Activated naive CD8-positive, alpha-beta T cell treated with anti-CD3 and anti-CD28 coated beads for 36 hours (primary cell): ENCODE measurements around the gene CNNM2. TPM values are rescaled to one million over a fixed set of nuclear protein-coding genes. Genes with fewer than 3 reads are reported as not detected.

ENCODE experiments used
- DNase-seq: peaks from one replicate; pipeline ENCODE4 v3.0.0; 2021
- H3K27ac Mint-ChIP-seq: one replicate; pipeline ENCODE4 v1.8.0; 2022; ENCODE audit warnings: mild to moderate bottlenecking, moderate library complexity, mixed read lengths
- H3K27me3 Mint-ChIP-seq: one replicate; pipeline ENCODE4 v1.8.0; 2022; ENCODE audit warnings: mild to moderate bottlenecking, mixed read lengths
- H3K36me3 Mint-ChIP-seq: one replicate; pipeline ENCODE4 v1.8.0; 2021; ENCODE audit warnings: mild to moderate bottlenecking, mixed read lengths
- H3K4me1 Mint-ChIP-seq: one replicate; pipeline ENCODE4 v1.8.0; 2021; ENCODE audit warnings: mixed read lengths
- H3K4me3 Mint-ChIP-seq: one replicate; pipeline ENCODE4 v1.8.0; 2022; ENCODE audit warnings: mild to moderate bottlenecking, moderate library complexity, mixed read lengths
- H3K9me3 Mint-ChIP-seq: one replicate; pipeline ENCODE4 v1.8.0; 2022; ENCODE audit warnings: mixed read lengths
- total RNA-seq, 2 experiments: library from RNA; stranded (reverse); gene quantifications; one replicate each; pipeline ENCODE4 v1.2.3, GENCODE V29; 2021

Gene CNNM2
- total RNA-seq, 2 experiments from 2014 or later: 4.0 to 4.5 TPM

DNA sequence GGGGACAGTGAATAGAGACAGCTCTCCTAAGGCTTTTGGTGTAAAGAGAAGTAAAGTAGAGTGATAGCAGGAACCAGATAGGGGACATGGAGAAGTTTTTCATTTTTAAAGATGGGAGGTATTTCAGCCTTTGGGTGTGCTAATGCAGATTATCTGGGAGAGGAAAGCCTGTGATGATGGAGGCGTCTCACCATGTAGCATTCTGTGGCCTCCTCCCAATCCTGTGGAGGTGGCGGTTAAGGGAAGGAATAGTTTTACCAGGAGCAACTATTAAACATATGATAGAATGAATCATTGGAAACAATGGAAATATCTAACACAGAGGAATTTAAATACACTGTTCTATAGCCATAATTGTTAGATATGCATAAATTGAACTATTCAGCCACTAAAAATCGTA is 101.3 kb downstream of the CNNM2 start:
- no peaks in the 10 kb centered on the region for H3K9me3 Mint-ChIP-seq
- H3K27ac Mint-ChIP-seq: no peak overlapping the region
- no peaks in the 10 kb centered on the region for H3K36me3 Mint-ChIP-seq
- DNase-seq: no peak
- H3K4me1 Mint-ChIP-seq: no peaks in the 10 kb centered on the region
- H3K4me3 Mint-ChIP-seq: no peak overlapping the region
- H3K27me3 Mint-ChIP-seq: no peaks in the 10 kb centered on the region

DNA sequence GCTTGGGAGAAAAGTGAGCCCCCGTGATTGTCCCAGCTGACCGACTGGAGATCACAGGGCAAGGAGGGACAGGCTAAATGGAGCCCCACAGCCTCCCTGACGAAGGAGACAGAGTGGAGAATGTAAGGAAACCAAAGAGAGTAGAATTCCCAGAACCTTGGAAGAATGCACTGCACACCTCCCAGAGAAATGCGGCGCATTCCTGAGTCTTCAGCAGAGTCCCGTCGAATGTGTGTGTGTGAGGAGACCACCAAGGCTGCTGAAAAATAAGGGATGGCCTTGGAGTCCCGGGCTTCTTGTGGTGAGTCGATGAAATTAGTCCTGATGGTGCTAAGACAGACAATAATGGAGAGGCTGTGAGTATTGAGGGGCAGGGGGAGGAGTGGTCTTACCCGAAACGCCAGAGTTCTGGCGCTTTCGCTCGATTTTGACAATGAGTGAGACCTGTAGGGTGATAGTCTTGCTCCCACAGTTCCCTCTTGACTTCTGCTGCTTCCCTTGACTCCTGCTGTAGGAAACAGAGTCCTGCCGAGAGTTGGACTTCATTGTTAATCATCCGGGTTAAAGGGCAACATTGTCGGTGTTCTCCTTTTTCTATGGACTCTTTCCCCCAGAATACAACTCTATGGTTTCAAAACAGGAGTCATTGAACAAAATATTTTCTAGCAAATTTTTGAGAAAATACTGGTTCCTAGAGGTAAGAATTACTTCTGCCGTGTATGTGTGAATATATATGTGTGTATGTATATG is 103.2 kb downstream of the CNNM2 start:
- H3K9me3 Mint-ChIP-seq: no peaks in the 10 kb centered on the region
- no peak overlapping the region for H3K4me3 Mint-ChIP-seq
- DNase-seq: no peak
- no peaks in the 10 kb centered on the region for H3K36me3 Mint-ChIP-seq
- H3K27ac Mint-ChIP-seq: no peak overlapping the region
- H3K4me1 Mint-ChIP-seq: no peaks in the 10 kb centered on the region
- no peaks in the 10 kb centered on the region for H3K27me3 Mint-ChIP-seq

DNA sequence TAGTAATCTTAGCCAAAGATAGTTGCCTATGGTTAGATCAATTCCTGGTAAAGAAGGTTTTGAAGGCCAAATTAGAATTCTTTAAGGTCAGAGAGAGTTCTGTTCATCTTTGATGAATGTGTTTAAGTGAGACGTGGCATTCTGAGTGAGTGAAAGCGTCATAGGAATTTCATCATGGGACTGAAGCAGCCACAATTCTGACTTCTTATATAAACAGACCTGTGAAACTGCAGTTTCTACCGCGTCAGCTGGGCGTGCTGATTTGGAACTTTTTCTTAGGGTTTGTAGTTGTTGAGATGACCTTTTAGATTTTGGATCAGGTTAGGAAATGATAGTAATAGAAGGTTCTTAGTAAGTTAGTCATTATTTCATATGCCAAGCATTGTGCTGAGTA is 103.8 kb downstream of the CNNM2 start:
- H3K36me3 Mint-ChIP-seq: no peaks in the 10 kb centered on the region
- H3K27ac Mint-ChIP-seq: no peak overlapping the region
- H3K9me3 Mint-ChIP-seq: no peaks in the 10 kb centered on the region
- no peak for DNase-seq
- H3K4me3 Mint-ChIP-seq: no peak overlapping the region
- no peaks in the 10 kb centered on the region for H3K27me3 Mint-ChIP-seq
- H3K4me1 Mint-ChIP-seq: no peaks in the 10 kb centered on the region

DNA sequence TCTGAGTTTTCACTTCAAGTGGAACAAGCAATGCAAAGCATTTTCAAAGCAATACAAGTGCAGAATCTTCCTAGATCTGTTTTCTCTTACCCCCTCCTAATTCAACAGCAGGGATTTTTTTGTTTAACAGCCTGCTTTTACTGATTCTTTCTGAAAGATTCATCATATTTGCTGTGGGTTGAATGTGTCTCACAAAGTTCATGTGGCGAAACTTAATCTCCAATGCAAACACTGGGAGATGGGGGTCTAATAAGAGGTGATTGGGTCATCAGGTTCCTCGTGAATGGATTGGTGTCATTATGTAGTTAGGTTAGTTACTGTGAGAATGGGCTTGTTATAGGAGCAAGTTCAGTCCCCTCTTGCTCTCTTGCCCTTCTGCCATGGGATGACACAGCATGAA is 107.6 kb downstream of the CNNM2 start:
- no peaks in the 10 kb centered on the region for H3K9me3 Mint-ChIP-seq
- H3K27me3 Mint-ChIP-seq: no peaks in the 10 kb centered on the region
- no peak overlapping the region for H3K4me3 Mint-ChIP-seq
- no peaks in the 10 kb centered on the region for H3K4me1 Mint-ChIP-seq
- no peak for DNase-seq
- no peaks in the 10 kb centered on the region for H3K36me3 Mint-ChIP-seq
- H3K27ac Mint-ChIP-seq: no peak overlapping the region

DNA sequence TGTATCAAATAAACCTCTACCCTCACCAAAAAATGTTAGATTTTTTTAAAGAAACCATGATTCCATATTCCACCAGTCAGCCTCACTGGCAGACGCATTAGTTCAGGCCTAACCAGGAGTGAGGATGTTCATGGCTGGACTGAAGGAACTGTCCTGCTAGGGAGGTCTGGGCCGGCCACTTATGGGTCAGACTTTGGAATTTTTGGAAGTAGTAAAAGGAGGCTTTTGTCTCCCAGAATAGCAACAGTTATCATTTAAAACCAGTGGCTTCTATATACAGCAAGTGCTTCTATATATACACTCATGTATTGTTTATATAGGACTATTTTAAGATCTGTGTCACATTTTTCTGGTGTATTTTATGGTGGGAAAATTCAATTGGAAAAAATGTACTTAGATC is 120.5 kb downstream of the CNNM2 start:
- DNase-seq: no peak
- Mint-ChIP-seq H3K4me3 (no peak overlapping the region), H3K9me3 (no peaks in the 10 kb centered on the region), H3K4me1 (no peaks in the 10 kb centered on the region), H3K36me3 (no peaks in the 10 kb centered on the region), H3K27ac (no peak overlapping the region), H3K27me3 (no peaks in the 10 kb centered on the region)

DNA sequence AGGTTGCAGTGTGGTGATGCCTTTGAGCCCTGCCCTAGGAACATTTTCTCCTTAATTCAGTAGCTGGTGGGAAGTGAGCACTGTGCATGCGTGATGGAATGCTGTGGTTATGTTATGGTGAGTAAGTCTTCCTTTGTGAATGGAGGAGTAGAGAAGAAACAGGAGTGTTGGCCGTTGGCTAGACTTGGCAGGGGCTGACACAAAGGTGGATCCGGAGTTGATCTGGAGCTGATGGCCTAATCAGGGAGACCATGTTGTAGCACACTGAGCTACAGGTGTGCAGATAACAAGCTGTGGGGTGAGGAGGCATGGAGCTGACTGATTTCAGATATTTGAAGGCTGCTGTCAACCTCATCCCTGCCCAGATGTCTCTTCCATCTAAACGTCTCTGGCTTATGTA is 122.3 kb downstream of the CNNM2 start:
- Mint-ChIP-seq H3K4me1 (no peaks in the 10 kb centered on the region), H3K36me3 (no peaks in the 10 kb centered on the region), H3K4me3 (no peak overlapping the region)

DNA sequence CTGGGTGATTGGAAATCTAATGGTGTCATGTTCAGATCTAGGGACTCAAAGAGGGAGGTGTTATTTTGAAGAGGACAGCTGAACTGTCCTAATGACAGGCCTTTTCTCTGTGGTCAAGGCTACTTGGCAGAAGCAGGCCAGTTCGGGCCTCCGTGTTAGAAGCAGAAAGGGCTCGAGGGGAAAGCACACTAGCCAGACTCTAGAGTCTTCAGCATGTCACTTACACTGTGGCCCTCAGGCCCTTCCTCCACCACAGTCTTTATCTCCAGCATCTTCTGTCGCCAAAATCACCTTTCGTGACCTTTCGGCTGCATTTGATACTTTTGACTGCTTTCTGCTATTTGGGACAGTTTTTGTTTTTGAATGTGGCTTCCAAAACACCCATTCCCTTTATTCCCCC is 123.3 kb downstream of the CNNM2 start:
- no peak overlapping the region for H3K4me3 Mint-ChIP-seq
- DNase-seq: no peak
- H3K9me3 Mint-ChIP-seq: no peaks in the 10 kb centered on the region
- no peak overlapping the region for H3K27ac Mint-ChIP-seq
- H3K4me1 Mint-ChIP-seq: no peaks in the 10 kb centered on the region
- no peaks in the 10 kb centered on the region for H3K27me3 Mint-ChIP-seq
- H3K36me3 Mint-ChIP-seq: no peaks in the 10 kb centered on the region

More for the DNA sequence above, 122.3 kb downstream of the CNNM2 start:
- no peaks in the 10 kb centered on the region for H3K9me3 Mint-ChIP-seq
- no peak for DNase-seq
- no peaks in the 10 kb centered on the region for H3K27me3 Mint-ChIP-seq
- H3K27ac Mint-ChIP-seq: no peak overlapping the region

DNA sequence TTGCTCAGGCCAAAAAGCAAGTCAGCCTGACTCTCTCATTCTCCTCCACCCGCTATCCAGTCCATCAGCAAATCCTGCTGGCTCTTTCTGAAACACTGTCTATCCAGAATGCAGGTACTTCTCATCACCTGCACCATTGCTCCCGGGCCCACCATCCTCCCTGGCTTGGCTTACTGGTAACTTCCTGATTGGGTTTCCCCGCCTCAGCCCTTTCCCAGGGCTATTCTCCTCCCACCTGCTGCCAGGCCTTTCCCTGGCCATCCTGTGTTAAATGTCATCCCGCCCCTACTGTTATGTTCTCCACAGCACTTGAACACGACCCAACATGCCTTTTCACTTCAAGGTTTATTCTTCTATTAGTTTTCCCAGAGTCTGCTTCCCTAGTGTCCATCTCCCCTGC is 124.0 kb downstream of the CNNM2 start:
- Mint-ChIP-seq H3K4me3 (no peak overlapping the region), H3K9me3 (no peaks in the 10 kb centered on the region), H3K27ac (no peak overlapping the region), H3K4me1 (no peaks in the 10 kb centered on the region), H3K27me3 (no peaks in the 10 kb centered on the region), H3K36me3 (no peaks in the 10 kb centered on the region)
- DNase-seq: no peak

DNA sequence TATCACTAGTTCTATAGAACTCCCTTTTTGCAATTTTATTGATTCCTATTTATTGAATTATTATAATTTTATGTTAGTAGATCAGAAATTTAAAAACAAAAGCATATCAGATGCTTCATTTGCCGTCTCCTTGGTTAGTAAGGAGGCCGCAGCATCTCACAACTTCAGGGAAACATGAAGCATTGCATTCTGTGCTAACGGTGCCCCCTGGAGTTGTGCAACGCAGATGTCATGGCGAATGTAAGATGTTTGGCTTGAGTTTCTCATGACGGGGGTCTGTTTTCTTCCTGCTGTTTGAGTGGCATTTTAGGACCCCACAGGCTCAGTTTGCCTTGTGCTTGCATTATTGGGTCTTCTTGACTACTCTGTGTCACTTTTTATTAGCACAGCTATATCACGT is 124.8 kb downstream of the CNNM2 start:
- DNase-seq: no peak
- no peaks in the 10 kb centered on the region for H3K36me3 Mint-ChIP-seq
- no peaks in the 10 kb centered on the region for H3K4me1 Mint-ChIP-seq
- H3K4me3 Mint-ChIP-seq: no peak overlapping the region
- H3K27ac Mint-ChIP-seq: no peak overlapping the region
- H3K9me3 Mint-ChIP-seq: no peaks in the 10 kb centered on the region
- no peaks in the 10 kb centered on the region for H3K27me3 Mint-ChIP-seq

DNA sequence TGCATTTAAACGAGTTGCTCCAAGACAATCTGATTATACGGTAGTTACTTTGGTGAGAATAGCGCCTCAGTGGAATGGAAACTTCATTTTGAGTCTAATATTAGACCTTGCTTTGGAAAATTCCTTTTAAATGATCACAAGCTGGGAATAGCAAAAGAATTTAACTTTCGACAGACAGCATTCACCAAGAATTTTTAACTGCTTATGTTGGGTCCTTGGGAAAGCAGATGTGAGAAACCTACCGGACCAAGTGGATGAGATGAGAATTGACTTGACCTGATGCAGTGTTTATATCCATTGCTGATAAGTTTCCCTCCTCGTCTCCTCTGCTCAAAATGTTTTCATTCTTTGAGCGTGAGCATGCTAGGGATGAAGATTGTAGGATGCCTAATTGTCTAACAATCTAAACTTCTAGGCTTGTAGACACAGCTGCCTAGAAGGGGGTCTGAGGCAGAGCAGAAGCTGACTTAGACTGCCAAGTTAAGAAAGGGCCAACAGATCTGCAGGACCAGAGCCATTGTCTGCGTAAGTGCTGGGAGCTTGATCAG is 126.9 kb downstream of the CNNM2 start:
- Mint-ChIP-seq H3K4me1 (no peaks in the 10 kb centered on the region), H3K36me3 (no peaks in the 10 kb centered on the region), H3K27ac (no peak overlapping the region), H3K27me3 (no peaks in the 10 kb centered on the region), H3K9me3 (no peaks in the 10 kb centered on the region), H3K4me3 (no peak overlapping the region)
- no peak for DNase-seq

DNA sequence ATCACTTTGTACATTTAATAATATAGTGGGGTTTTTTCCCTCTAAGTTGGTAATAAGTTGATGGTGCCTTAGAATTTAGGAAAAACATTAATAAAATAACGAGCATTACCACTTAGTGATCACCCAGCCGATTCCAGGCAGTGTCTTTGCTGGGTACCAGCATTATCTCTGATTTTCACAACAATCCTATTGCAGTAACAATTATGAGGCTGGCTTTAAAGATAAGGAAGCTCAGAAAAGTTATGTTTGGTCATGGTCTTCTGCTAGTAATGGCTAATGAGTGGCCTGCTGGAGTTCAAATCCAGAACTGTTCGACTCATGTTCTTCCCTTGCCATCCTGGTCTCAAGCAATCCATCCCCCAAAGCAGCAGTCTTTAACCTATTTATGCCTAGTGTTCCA is 127.9 kb downstream of the CNNM2 start:
- DNase-seq: no peak
- no peaks in the 10 kb centered on the region for H3K9me3 Mint-ChIP-seq
- no peaks in the 10 kb centered on the region for H3K4me1 Mint-ChIP-seq
- no peaks in the 10 kb centered on the region for H3K36me3 Mint-ChIP-seq
- H3K27ac Mint-ChIP-seq: no peak overlapping the region
- H3K27me3 Mint-ChIP-seq: no peaks in the 10 kb centered on the region
- no peak overlapping the region for H3K4me3 Mint-ChIP-seq

DNA sequence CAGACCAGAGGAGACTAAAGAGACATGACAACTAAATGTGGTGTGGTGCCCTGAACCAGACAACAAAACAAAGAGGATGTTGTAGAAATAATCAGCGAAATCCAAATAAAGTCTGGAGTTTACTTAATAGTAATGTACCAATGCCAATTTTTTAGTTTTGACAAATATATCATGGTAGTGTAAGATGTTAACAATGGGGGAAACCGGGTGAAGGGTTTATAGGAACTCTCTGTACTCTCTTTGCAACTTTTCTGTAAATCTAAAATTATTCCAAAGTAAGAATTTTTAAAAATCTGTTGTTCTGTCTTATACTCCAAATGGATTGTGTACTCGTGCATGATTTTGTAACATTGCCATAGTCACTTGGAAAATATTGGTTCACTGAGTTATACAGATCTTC is 129.3 kb downstream of the CNNM2 start:
- Mint-ChIP-seq H3K27me3 (no peaks in the 10 kb centered on the region), H3K36me3 (no peaks in the 10 kb centered on the region), H3K4me1 (no peaks in the 10 kb centered on the region), H3K9me3 (no peaks in the 10 kb centered on the region), H3K27ac (no peak overlapping the region), H3K4me3 (no peak overlapping the region)
- DNase-seq: no peak

DNA sequence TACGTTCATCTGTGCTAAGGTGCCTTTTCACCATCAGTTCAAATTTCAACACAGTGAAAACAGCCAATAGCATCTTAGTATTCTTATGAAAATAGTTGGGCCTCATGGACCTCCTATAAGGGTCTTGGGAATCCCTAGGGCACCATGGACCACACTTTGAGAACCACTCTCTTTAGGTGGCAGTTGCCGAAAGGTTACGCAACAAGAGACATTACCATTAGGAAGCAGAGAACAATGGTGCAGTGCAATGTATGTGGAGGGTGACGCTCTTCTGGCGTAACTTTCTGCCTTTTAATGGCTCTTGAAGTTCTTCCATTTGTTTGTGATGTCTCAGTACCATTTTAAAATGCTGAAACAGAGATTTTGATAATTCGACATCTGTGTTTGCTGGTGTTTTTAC is 131.1 kb downstream of the CNNM2 start:
- Mint-ChIP-seq H3K4me3 (no peak overlapping the region), H3K36me3 (no peaks in the 10 kb centered on the region), H3K4me1 (peaks cover 11% of the 10 kb centered on the region), H3K27ac (no peak overlapping the region), H3K27me3 (no peaks in the 10 kb centered on the region), H3K9me3 (no peaks in the 10 kb centered on the region)
- no peak for DNase-seq

DNA sequence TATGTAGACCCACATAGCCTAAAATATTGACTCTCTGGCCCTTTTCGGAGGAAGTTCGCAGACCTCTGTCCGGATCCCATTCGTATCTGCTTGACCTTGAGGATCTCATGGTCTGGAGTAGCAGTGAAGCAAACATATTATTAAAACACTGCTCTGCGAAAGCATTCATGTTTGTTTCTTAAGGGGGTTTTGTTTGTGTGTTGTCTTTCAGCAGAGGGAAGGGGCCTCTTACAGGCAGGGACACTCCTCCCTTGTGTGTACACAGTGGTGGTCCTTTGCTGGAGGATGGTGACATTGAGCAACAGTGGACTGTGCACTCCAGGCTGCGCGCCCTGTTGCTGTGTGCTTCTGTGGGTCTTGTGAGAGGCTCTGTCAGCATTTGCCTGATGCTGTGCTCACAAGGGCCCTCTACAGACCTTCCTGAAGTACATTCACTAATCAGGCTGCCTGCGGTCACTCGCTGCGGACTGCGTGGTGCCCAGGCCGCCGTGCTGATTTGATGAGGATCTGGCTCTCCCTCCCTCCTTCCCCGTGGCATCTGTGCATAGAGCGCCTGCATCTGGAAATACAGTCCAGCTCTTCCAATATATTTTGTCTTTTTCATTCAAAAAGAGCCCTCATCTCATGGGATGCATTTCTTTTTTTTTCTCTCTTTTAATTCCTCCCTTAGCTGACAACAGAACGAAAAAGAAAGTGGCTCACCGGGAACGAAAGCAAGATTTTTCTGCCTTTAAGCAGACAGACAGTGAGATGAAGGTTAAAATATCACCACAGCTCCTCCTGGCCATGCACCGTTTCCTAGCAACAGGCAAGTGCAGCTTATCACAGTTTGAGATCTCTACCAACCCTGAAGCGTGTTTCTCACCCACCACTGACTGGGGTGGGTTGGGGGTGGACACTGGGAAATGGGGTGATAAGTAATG is 135.8 kb downstream of the CNNM2 start:
- DNase-seq: peak; percentile 53
- peak overlapping the region; percentile 77 for H3K27ac Mint-ChIP-seq
- peak overlapping the region; percentile 77 for H3K4me3 Mint-ChIP-seq
- peaks cover 16% of the 10 kb centered on the region for H3K4me1 Mint-ChIP-seq
- no peaks in the 10 kb centered on the region for H3K27me3 Mint-ChIP-seq
- H3K9me3 Mint-ChIP-seq: no peaks in the 10 kb centered on the region
- H3K36me3 Mint-ChIP-seq: no peaks in the 10 kb centered on the region

DNA sequence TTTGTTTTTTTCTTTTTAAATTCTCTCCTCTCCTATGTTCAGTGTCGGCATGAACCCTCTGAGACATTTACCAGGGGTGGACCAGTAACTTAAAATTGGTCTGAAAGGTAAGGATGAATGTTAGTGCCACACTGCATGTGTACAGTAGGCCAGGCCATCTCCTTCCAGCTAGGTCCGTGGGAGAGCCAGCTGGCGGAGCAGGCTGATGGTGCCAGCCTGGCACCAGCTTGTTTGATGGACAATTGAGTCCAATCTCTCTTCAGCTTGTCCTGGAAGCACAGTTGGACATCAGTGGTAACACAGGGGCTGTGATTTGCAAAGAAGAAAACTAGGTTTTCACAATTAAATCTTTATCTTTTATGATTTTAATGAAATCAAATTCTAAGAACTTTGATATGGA is 136.5 kb downstream of the CNNM2 start:
- Mint-ChIP-seq H3K4me3 (peak overlapping the region; percentile 77), H3K36me3 (no peaks in the 10 kb centered on the region), H3K9me3 (no peaks in the 10 kb centered on the region), H3K27ac (peak overlapping the region; percentile 77), H3K27me3 (no peaks in the 10 kb centered on the region), H3K4me1 (peaks cover 16% of the 10 kb centered on the region)
- no peak for DNase-seq
